GM12891 (cell line): ENCODE measurements around the gene TBL1X.

ENCODE experiments used
- PAX5 ChIP-seq: IDR thresholded peaks from 2 replicates; pipeline ENCODE4 v1.6.1; 2011; ENCODE audit warnings: low read length, moderate library complexity, mild to moderate bottlenecking; ENCODE audit not compliant: insufficient read depth, severe bottlenecking
- POLR2A ChIP-seq: IDR thresholded peaks from 2 replicates; pipeline ENCODE4 v1.6.1; 2011; ENCODE audit warnings: low read depth, low read length, control low read depth
- POLR2AphosphoS5 ChIP-seq: IDR thresholded peaks from 2 replicates; pipeline ENCODE4 v1.6.1; 2011; ENCODE audit warnings: low read depth, low read length, control low read depth
- POU2F2 ChIP-seq: IDR thresholded peaks from 2 replicates; pipeline ENCODE4 v1.6.1; 2011; ENCODE audit warnings: low read depth, mild to moderate bottlenecking, control low read depth, low read length, moderate library complexity
- SPI1 ChIP-seq: IDR thresholded peaks from 2 replicates; pipeline ENCODE4 v1.6.1; 2011; ENCODE audit warnings: low read depth, low read length, control low read depth
- TAF1 ChIP-seq: IDR thresholded peaks from 2 replicates; pipeline ENCODE4 v1.6.1; 2011; ENCODE audit warnings: low read depth, low read length, control low read depth

DNA sequence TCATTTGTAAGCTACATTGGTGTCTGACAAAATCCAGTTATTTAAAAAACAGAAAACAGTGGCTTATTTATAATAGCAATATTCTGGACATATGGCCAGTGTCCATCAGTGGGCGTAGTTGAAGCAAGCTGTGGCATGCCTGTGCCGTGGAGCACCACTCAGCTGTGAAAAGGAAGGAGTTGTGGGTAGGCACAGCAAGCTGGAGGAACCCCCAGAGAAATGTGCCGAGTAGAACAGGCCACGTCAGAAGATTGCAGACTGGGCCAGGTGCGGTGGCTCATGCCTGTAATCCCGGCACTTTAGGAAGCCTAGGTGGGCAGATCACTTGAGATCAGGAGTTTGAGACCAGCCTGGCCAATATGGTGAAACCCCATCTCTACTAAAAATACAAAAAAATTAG lies 198.4 kb downstream of the TBL1X start:
- TF ChIP-seq POU2F2 (no peak), SPI1 (no peak), POLR2A (no peak), PAX5 (no peak), POLR2AphosphoS5 (no peak), TAF1 (no peak)
